GM12892 (cell line): Measurements from ENCODE around the gene LSM3.

Source experiments
- DNase-seq: peaks from one replicate; pipeline ENCODE4 v3.0.0; 2011; ENCODE audit not compliant: insufficient read length
- FAIRE-seq: peaks from 2 replicates; lab custom pipeline; 2011; peaks lifted over from hg19 to GRCh38; lab: Jason Lieb, UNC
- POLR2A ChIP-seq: IDR thresholded peaks from 2 replicates; pipeline ENCODE4 v1.6.1; 2011; ENCODE audit warnings: low read depth, low read length, control low read depth
- POLR2AphosphoS5 ChIP-seq: IDR thresholded peaks from 2 replicates; pipeline ENCODE4 v1.6.1; 2011; ENCODE audit warnings: low read depth, low read length, control low read depth
- TAF1 ChIP-seq: IDR thresholded peaks from 2 replicates; pipeline ENCODE4 v1.6.1; 2011; ENCODE audit warnings: low read depth, mild to moderate bottlenecking, control low read depth, low read length, borderline replicate concordance

LSM3 gene

DNA sequence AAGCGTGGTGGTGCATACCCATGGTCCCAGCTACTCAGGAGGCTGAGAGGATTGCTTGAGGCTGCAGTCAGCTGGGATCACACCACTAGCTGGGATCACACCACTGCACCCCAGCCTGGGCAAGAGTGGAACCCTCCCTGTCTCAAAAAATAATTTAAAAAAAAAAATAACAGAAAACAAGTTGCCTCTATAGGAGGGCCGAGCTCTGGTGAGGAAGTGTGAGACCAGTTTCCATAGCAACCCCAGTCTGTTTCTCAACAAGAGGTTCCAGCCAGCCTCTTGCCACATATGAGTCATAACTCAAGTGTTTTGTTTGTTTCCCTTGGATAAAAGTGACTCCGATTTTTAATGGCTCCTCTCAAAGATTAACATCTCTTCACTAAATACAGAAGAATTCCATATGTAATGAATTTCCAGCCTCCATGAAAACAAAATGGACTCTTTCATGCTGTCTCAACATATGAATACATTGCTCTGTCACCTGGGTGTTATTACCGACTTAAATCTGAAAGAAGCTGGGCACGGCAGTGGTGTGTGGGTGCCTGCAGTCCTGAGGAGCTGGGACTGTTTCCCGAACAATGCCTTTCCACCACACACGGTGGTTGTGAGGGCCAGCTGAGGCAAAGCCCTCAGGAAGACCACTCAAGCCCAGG lies 34.1 kb upstream of the LSM3 start:
- FAIRE-seq, result no peak
- DNase-seq, result peak; percentile 70
- no peak for TF ChIP-seq TAF1
- no peak for TF ChIP-seq POLR2AphosphoS5
- TF ChIP-seq POLR2A, result no peak

DNA sequence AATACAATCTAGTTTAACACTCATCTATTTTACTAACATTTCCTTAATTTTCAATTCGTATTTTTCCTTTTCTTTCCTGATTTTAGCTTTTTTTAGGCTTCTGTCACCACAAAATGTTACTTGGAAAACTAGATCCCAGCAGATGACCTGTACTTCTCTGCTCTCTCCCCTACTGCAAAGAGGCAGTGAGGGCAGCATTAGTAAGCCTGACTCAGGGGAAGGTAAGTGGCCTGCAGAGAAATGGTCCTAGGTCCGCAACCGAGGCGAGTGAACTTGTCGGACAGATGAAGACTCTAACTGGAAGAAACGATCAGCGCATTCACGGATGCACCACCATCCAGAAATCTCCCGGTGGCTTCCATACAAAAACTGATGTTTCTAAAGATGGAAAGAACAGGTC lies 33.4 kb upstream of the LSM3 start:
- FAIRE-seq, result no peak
- TF ChIP-seq TAF1 (no peak), POLR2A (no peak), POLR2AphosphoS5 (no peak)
- DNase-seq, result no peak

DNA sequence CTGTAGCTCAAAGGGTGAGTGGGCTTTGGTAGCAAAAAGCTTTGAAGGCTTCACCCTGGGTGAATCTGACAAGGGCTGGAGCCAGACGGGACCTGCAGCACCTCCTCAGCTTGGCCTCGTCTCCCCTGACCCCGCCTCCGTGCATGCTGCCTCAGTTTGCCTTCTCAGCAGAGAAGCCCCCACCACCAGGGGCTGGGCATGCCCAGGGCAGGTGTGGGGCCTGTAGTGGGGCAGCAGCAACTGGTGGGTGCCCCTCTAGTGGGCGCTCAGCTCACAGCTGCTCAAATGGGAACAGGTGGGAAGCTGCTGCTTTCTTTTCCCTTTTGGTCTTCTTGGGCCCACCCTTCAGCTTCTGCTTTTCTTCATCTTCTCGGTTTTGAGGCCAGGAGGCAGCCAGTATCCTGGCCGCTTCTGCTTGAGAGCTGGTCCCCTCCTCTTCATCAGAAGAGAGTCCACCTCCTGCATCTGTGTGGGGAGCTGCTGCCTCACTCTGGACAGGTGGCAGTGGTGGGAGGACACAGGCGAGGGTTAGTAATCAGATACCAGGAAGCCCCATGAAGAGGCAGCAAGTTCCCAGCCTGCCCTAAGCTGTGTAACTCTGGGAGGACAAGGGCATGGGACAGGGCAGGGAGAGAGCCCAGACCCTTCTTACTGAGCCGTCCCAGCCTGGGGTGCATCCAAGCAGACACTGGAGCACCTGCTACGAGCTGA lies 32.8 kb upstream of the LSM3 start:
- FAIRE-seq (no peak), DNase-seq (no peak)
- TF ChIP-seq POLR2AphosphoS5 (no peak), TAF1 (no peak), POLR2A (no peak)

DNA sequence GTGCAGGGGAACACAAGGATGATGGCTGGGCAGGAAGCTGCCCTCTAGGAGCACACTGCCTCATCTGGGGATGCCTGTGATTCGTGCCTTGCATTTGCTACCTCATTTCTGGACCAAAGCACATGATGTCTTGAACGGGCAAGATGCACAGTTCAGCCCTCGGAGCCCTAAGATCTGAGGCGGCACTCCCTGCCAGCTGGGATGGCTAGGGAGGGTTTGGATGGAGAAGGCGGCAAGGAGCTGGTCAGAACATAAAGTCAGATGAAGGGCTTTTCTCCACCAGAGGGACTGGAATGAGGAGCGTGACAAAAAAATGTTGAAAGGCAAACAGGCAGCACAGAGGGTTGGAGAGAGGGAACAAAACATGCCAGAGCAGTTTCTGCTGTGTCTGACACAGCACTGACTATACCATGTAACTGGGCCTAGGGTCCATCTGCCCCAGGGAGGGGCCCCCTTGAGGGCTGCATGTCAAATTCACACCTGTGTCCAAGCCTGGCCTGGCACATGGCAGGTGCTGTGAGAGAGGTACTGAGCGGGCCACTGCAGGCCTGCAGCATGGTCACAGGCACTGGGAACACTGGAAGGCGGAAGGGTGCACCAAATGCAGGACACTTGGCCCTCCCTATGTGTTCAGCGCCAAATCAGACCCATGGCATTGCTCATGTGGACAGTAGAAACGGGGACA lies 32.1 kb upstream of the LSM3 start:
- FAIRE-seq, result no peak
- TF ChIP-seq POLR2A, result no peak
- TF ChIP-seq POLR2AphosphoS5, result no peak
- no peak for TF ChIP-seq TAF1
- no peak for DNase-seq

DNA sequence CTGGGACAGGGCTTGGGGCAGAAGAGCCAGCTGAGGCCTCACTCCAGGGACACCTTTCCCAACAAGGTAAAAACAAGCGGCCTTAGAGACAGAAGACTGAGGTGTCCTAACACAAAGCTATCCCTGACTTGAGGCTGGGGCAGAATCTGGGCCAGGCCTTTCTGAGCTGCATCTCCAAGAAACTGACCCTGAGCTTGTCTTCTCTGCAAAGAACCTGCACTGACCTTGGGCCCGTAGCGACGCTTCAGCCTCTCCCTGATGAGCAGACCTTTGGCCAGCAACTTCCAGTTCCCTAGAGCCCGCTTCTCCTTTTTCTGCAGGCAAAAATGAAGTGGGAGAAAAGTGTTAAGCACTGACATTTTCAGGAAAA lies 31.6 kb upstream of the LSM3 start:
- FAIRE-seq (no peak), DNase-seq (no peak)
- TF ChIP-seq POLR2A (no peak), POLR2AphosphoS5 (no peak), TAF1 (no peak)

DNA sequence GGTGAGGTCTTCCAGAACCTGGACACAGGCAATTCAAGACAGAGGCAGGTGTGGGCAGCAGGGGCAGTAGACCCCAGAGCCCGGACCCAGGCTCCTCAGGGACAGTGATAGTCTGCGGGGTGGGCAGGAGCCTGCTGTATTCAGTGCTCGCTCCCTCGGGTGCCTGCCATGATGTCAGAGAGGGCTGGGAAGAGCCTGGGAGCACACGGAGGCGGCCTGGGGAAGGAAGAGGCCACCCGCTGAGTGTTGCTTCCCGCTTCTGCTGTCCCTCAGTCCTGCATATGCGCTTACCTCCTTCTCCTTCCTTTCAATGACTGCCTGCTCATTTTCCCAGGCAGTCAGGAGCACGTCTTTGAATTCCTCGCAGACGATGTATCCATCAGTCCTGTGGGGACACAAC lies 31.0 kb upstream of the LSM3 start:
- FAIRE-seq, result no peak
- no peak for TF ChIP-seq POLR2A
- no peak for TF ChIP-seq POLR2AphosphoS5
- no peak for TF ChIP-seq TAF1

DNA sequence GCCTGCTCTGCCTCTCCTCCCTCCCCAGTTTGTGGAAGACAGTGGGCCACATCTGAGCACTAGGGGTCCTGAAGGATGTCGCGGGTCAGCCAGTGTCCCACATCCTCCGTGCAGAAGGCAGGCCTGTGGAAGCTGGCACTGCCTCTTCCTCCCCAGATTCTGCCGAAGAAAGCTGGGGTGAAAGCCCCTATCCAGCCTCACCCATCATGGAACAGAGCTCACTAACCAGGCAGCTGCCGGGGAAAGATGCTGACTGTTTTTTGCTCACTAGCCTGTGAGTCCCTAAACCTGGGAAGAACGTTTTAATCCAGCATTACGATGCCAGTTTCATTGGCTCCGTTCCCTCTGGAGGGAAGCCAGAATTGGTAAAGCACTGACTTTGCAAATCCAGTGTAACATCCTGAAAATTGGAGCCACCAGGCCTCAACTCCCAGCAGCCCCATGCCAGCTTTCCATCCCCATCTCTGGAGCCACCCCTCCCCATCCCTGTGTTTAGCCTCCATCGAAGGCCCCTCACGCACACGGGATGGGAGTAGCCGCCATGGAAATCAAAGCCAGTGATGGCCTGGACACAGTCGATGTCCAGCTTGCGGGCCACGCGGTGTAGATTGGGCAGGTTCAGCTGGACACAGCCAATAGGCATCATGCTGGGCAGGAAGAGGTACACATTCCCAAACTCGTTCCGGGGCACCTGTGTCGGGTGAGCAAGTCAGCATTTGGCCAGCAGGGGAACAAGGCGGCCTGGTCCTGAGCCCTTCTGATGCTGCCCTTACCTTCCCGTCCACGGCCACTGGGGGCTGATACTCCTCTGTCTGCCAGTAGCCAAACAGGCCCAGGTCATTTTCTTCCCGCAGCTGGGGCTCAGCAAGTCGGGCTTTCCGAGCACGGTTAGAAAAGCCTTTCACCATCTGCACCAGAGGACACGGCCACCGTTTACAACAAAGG lies 30.3 kb upstream of the LSM3 start:
- no peak for FAIRE-seq
- TF ChIP-seq POLR2AphosphoS5 (no peak), POLR2A (no peak)
- no peak for DNase-seq

More for the DNA sequence above, 31.0 kb upstream of the LSM3 start:
- DNase-seq, result no peak

DNA sequence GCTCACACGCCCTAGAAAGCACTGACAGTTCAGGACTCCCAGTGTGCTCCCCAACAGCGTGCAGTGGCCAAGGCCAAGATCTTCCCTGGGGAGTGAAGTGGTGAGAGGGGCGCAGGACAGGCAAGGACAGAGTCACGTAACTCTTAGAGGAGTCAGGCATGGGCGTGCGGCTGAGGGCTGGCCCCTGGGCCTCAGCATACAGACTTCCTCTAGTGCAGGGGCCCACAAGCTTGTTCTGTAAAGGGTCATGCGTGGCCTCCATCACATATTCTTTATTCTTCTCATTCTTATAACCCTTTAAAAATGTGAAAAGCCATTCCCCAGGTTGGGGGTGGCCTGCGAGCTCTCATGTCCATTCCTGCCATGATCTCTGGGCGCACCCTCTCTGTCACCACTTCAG lies 28.5 kb upstream of the LSM3 start:
- TF ChIP-seq POLR2AphosphoS5, result no peak
- no peak for TF ChIP-seq POLR2A
- no peak for TF ChIP-seq TAF1
- DNase-seq (no peak), FAIRE-seq (no peak)

DNA sequence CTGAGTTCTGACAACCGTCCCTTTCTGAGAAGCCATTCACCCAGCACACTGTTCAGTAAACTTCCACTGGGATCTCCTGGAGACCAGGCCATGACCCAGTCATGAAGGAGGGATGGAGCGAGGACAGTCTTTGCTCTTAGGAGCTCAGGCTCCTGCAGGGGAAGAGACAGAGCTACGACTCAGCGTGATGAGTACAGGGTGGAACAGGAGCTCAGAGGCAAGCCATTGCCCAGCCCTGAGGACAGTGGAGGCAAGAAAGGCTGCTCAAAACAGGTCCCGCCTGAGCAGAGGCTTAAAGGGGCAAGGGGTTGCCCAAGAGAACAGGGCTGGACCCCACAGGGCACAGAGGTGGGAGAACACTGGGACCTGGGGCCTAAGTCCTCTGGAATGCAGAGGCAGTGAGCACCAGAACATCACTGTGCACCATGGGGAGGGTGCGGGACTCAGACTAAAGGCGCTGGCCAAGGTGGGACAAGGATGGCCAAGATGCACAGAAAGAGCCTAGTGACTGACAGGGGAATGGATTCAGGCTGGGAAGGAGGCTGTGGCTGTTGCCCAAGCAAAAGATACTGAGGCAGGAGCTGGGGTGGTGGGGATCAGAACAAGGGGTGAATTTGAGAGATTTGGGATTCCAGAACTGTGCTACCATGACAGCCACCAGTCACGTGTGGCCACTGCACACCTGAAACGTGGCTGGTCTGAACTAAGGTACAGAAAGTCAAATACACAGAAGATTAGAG lies 28.0 kb upstream of the LSM3 start:
- DNase-seq (no peak), FAIRE-seq (no peak)
- TF ChIP-seq POLR2A (no peak), TAF1 (no peak), POLR2AphosphoS5 (no peak)

DNA sequence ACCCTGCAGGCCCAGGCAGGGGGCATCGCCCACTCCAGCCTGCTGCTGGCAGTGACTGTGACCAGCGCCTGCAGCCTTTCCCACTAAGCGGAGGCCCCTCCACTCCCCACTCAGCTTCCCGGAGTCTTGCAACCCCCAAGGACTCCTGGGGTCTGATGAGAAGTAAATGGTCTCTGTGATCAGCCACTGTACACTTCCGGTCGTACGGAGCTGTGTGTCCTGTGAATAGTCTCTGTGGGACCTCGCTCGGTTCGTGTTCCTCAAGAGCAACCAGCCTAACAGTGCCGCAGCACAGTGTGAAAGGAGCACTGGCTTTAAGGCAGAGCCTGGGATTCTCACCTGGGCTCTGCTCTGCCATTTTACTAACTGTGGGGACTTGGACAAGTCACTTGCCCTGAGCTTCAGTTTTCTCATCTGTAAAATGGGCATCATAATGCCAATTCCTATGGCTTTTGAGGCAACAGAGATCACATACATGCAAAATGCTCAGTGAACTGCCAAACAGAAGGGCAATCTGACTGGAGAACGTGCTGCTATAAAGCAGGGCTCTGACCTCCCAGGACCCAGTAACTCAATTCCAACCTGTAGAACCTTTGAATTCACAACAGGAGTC lies 27.0 kb upstream of the LSM3 start:
- DNase-seq (no peak), FAIRE-seq (no peak)
- TF ChIP-seq TAF1 (no peak), POLR2AphosphoS5 (no peak), POLR2A (no peak)
